Sigmoid colon (tissue), 7 donors: Measurements from ENCODE around the gene TSR3. TPM values are rescaled to one million over a fixed set of nuclear protein-coding genes. Genes with fewer than 3 reads are reported as not detected.

Source experiments
- DNase-seq: peaks from one replicate; pipeline ENCODE4 v3.0.0-alpha.2; 2019
- H3K27ac ChIP-seq, 4 donors: fragments of 200-600 bp; sonication (generic); one replicate each; pipeline ENCODE4 v1.5.1; 2016 to 2019; ENCODE audit warnings: mild to moderate bottlenecking in 1 of 4
- H3K27me3 ChIP-seq, 3 donors: fragments of 200-600 bp; sonication (generic); one replicate each; pipeline ENCODE4 v1.5.1; 2019; ENCODE audit warnings: mild to moderate bottlenecking in 1 of 3
- H3K36me3 ChIP-seq, 4 donors: fragments of 200-600 bp; sonication (generic); one replicate each; pipeline ENCODE4 v1.5.1; 2016 to 2019
- H3K4me1 ChIP-seq, 4 donors: fragments of 200-600 bp; sonication (generic); one replicate each; pipeline ENCODE4 v1.5.1; 2017 to 2019
- H3K4me3 ChIP-seq, 4 donors: fragments of 200-600 bp; sonication (generic); one replicate each; pipeline ENCODE4 v1.5.1; 2017 to 2019; ENCODE audit warnings: mild to moderate bottlenecking in 2 of 4, moderate library complexity in 1 of 4
- H3K9me3 ChIP-seq, 4 donors: fragments of 200-600 bp in 3 of 4; sonication (generic) in 3 of 4; one replicate each; pipeline versions ENCODE4 v1.5.1 to v1.6.1; 2013 to 2019
- EP300 ChIP-seq, 4 donors: sonication (generic); formaldehyde crosslinking; IDR thresholded peaks; one replicate each; pipeline ENCODE4 v1.6.1; 2017; ENCODE audit warnings: antibody characterized with exemption in 4 of 4
- POLR2A ChIP-seq, 2 donors: fragments of 450-650 bp; IDR thresholded peaks; one replicate each; pipeline ENCODE4 v1.6.1; 2016; ENCODE audit warnings: antibody characterized with exemption in 2 of 2, mild to moderate bottlenecking in 2 of 2, moderate library complexity in 2 of 2
- POLR2AphosphoS5 ChIP-seq, 4 donors: sonication (generic); formaldehyde crosslinking; IDR thresholded peaks; one replicate each; pipeline ENCODE4 v1.6.1; 2017; ENCODE audit warnings: antibody characterized with exemption in 4 of 4
- WGBS, 2 donors: extraction: QIAGEN DNeasy Blood & Tissue Kit; methylation state at CpG; one replicate each; pipeline ENCODE4 v1.1.7; 2013; 5-methylcytosine and 5-hydroxymethylcytosine counted together
- intact Hi-C: fragments of 100-400 bp; cut with DNase I; formaldehyde crosslinking; loops from one replicate; pipeline ENCODE4 v1.15.1; 2023
- polyA plus RNA-seq, 3 donors: library from polyadenylated mRNA; stranded (reverse); fragments of 200-250 nt; gene quantifications; one replicate each; pipeline ENCODE4 v1.2.3, GENCODE V29; 2013
- total RNA-seq, 4 donors: library from RNA; depleted of rRNA; stranded (reverse); fragments of >200 nt; gene quantifications; one replicate each; pipeline ENCODE4 v1.1.0, GENCODE V29; 2016
- TF ChIP-seq, protein P1 (sequence below), 4 experiments: fragments of 450-650 bp in 3 of 4; fragments of 200-600 bp in 1 of 4; IDR thresholded peaks; one replicate each; pipeline ENCODE4 v1.5.1; 2016 to 2019; ENCODE audit warnings: antibody characterized with exemption in 4 of 4, mild to moderate bottlenecking in 3 of 4, moderate library complexity in 2 of 4
- donor health status: healthy with polysubstance abuse.
- donor health status: Bipolar disorder and iron deficiency.
- donor health status: healthy.

The TSR3 gene
- total and polyA plus RNA-seq, 7 donors, result 59.0 to 107 (median 83.4) TPM

DNA sequence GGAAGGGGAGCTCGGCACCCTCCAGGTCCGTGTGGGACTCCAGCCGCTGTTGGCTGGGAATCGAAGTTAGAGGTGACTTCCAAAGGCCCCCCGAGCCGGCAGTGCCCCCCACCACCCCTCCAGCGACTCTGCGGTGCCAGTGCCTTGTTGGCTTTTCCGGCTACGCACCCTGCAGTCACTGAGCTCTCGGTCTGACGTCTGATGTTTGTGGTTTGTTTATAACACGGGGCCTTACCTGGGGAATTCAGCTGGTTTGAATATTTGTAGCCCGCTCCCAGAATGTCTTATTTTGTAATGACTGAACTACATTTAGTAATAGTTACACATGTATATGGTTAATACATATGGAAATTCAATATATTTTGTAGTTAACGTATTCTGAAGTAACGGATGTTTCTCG lies 25.3 kb downstream of the TSR3 start:
- peaks cover 0 to 5% (median 0%) of the 10 kb centered on the region in 4 donors for H3K9me3 ChIP-seq
- H3K36me3 ChIP-seq, result peaks cover 17 to 56% (median 26%) of the 10 kb centered on the region in 4 donors
- intact Hi-C loops, result no loop called here
- peaks cover 0 to 8% (median 5%) of the 10 kb centered on the region in 3 donors for H3K27me3 ChIP-seq
- WGBS, 2 donors, result 71 to 74% methylated on average over 17 of the region's 17 CpGs
- no peak for DNase-seq
- no peak overlapping the region for H3K27ac ChIP-seq
- H3K4me1 ChIP-seq, result peaks cover 0 to 3% (median 0%) of the 10 kb centered on the region in 4 donors
- TF ChIP-seq EP300 (IDR thresholded peaks at IDR 0.05), result no peak
- TF ChIP-seq POLR2AphosphoS5 (IDR thresholded peaks at IDR 0.05), result no peak
- H3K4me3 ChIP-seq, result no peak overlapping the region

DNA sequence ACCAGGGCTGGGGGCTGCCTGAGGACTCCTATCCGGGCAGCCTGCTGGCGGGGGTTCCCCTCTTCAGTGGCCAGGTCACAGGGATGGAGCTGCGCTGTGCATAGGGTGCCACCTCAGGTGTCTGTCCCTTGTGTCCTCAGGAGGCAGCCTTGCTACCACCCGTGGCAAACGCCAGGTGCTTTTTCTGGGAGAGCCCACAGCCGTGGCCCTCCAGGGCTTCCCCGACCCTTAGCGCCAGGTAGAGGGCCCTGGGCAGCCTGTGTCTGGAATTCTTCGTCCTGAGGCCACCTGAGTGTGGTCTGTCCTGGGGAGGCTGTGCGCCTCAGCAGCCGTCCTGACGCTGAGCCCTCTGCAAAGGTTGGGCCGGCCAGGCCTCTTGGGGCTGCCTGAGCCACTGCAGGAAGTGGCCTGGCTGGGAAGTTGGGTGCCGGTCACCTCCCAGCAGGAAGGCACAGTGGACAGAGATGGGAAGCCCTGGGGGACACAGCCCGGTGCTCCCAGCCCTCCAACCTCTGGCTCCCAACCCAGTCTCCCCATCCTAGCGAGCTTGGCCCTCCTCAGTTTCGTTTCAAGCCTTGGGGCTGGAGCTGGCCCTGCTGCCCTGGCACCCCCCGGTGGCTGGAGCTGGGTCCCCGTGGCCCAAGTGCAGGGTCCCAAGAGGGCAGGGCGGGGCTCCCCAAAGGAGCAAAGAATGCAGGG lies 25.9 kb downstream of the TSR3 start:
- 75 to 78% methylated on average over 20 of the region's 20 CpGs for whole genome bisulfite sequencing, 2 donors
- Histone ChIP-seq H3K36me3 (peaks cover 22 to 61% (median 30%) of the 10 kb centered on the region in 4 donors), H3K4me1 (no peaks in the 10 kb centered on the region), H3K27me3 (peaks cover 0 to 3% (median under 1%) of the 10 kb centered on the region in 3 donors), H3K27ac (no peak overlapping the region), H3K4me3 (no peak overlapping the region), H3K9me3 (peaks cover 0 to 4% (median 0%) of the 10 kb centered on the region in 4 donors)
- intact Hi-C loops, result no loop called here
- TF ChIP-seq POLR2AphosphoS5 (IDR thresholded peaks at IDR 0.05), result no peak
- TF ChIP-seq POLR2A (IDR thresholded peaks at IDR 0.05), result no peak
- TF ChIP-seq, protein P1, sequence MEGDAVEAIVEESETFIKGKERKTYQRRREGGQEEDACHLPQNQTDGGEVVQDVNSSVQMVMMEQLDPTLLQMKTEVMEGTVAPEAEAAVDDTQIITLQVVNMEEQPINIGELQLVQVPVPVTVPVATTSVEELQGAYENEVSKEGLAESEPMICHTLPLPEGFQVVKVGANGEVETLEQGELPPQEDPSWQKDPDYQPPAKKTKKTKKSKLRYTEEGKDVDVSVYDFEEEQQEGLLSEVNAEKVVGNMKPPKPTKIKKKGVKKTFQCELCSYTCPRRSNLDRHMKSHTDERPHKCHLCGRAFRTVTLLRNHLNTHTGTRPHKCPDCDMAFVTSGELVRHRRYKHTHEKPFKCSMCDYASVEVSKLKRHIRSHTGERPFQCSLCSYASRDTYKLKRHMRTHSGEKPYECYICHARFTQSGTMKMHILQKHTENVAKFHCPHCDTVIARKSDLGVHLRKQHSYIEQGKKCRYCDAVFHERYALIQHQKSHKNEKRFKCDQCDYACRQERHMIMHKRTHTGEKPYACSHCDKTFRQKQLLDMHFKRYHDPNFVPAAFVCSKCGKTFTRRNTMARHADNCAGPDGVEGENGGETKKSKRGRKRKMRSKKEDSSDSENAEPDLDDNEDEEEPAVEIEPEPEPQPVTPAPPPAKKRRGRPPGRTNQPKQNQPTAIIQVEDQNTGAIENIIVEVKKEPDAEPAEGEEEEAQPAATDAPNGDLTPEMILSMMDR (IDR thresholded peaks at IDR 0.05), result no peak
- no peak for TF ChIP-seq EP300 (IDR thresholded peaks at IDR 0.05)
- DNase-seq, result no peak

DNA sequence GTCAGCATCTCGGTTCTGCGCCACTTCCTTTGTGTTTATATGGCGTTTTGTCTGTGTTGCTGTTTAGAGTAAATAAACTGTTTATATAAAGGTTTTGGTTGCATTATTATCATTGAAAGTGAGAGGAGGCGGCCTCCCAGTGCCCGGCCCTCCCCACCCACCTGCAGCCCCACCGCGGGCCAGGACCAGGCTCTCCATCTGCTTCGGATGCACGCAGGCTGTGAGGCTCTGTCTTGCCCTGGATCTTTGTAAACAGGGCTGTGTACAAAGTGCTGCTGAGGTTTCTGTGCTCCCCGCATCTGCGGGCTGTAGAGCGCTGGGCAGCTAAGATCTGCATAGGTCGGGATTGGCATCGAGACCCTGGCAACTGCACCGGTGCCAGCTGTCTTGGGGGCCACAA lies 26.4 kb downstream of the TSR3 start:
- H3K4me1 ChIP-seq, result no peaks in the 10 kb centered on the region
- H3K4me3 ChIP-seq, result no peak overlapping the region
- H3K9me3 ChIP-seq, result no peaks in the 10 kb centered on the region
- H3K36me3 ChIP-seq, result peaks cover 27 to 67% (median 36%) of the 10 kb centered on the region in 4 donors
- DNase-seq, result no peak
- TF ChIP-seq POLR2AphosphoS5 (IDR thresholded peaks at IDR 0.05) (no peak), POLR2A (IDR thresholded peaks at IDR 0.05) (no peak), EP300 (IDR thresholded peaks at IDR 0.05) (no peak)
- TF ChIP-seq, protein P1 (IDR thresholded peaks at IDR 0.05), result no peak
- H3K27ac ChIP-seq, result no peak overlapping the region
- no peaks in the 10 kb centered on the region for H3K27me3 ChIP-seq
- WGBS, 2 donors, result 88 to 90% methylated on average over 15 of the region's 15 CpGs
- intact Hi-C loops, result no loop called here

DNA sequence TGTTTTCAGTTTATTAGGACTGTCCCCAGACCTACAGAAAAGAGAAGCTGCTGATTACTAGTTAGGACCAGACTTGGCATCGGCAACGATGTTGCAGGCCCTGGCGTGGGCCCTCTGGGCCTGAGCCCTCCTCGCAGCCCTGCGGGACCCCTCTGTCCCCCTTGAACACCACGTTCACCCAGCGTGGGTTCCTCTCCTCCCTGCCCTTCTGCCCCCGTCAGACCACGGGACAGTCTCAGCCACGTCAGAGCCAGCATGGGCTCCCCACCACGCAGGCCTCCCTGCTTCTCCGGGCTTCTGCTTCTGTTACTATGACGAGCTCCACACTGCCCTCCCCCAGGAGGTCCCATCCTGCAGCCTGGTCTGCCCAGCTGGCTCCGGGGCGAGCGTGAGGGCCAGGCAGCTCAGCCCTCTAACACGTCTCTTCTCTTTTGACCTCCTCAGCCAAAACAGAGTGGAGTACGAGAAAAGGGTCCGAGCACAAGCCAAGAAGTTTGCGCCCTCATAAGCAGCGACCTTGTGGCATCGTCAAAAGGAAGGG lies 27.3 kb downstream of the TSR3 start:
- WGBS, 2 donors, result 85 to 87% methylated on average over 22 of the region's 22 CpGs
- H3K4me3 ChIP-seq, result no peak overlapping the region
- no peaks in the 10 kb centered on the region for H3K27me3 ChIP-seq
- no peak for DNase-seq
- TF ChIP-seq POLR2AphosphoS5 (IDR thresholded peaks at IDR 0.05) (no peak), POLR2A (IDR thresholded peaks at IDR 0.05) (no peak), EP300 (IDR thresholded peaks at IDR 0.05) (no peak)
- TF ChIP-seq, protein P1 (IDR thresholded peaks at IDR 0.05), result no peak
- no peak overlapping the region for H3K27ac ChIP-seq
- H3K9me3 ChIP-seq, result no peaks in the 10 kb centered on the region
- no peaks in the 10 kb centered on the region for H3K4me1 ChIP-seq
- peaks cover 36 to 76% (median 45%) of the 10 kb centered on the region in 4 donors for H3K36me3 ChIP-seq
- intact Hi-C loops, result no loop called here
